CD4-positive, CD25-positive, alpha-beta regulatory T cell (primary cell): ENCODE data around the gene FOXL1. TPM values are rescaled to one million over a fixed set of nuclear protein-coding genes. Genes with fewer than 3 reads are reported as not detected.

ENCODE experiments used
- ATAC-seq, 2 donors: fragments of 150-1000 bp; cut with Tn5 transposase; one replicate each; pipeline ENCODE4 v1.10.0; 2021; ENCODE audit warnings: low read depth in 2 of 2, moderate number of reproducible peaks in 2 of 2, moderate library complexity in 1 of 2
- DNase-seq, 3 donors: peaks; one replicate each; pipeline versions ENCODE4 v3.0.0 to v3.0.0-alpha.2; 2012 to 2022; ENCODE audit warnings: mixed read lengths in 1 of 3
- H3K27ac ChIP-seq: one replicate; pipeline ENCODE4 v1.7.0; 2013; ENCODE audit warnings: mild to moderate bottlenecking, low read length; ENCODE audit not compliant: insufficient read depth, poor library complexity, severe bottlenecking
- H3K27me3 ChIP-seq: one replicate; pipeline ENCODE4 v1.7.0; 2013; ENCODE audit warnings: low read length; ENCODE audit not compliant: control insufficient read depth, insufficient read depth
- H3K36me3 ChIP-seq: one replicate; pipeline ENCODE4 v1.7.0; 2013; ENCODE audit warnings: mild to moderate bottlenecking, low read length, moderate library complexity; ENCODE audit not compliant: control insufficient read depth, insufficient read depth
- H3K4me1 ChIP-seq: 2 replicates; pipeline ENCODE4 v1.7.0; 2013; ENCODE audit warnings: mild to moderate bottlenecking, low read length; ENCODE audit not compliant: insufficient read depth, control insufficient read depth, poor library complexity, severe bottlenecking
- H3K4me3 ChIP-seq: one replicate; pipeline ENCODE4 v1.7.0; 2013; ENCODE audit warnings: low read depth, mild to moderate bottlenecking, low read length, moderate library complexity
- H3K9me3 ChIP-seq, 2 experiments: 1 replicate in 1 of 2; 2 replicates in 1 of 2; pipeline ENCODE4 v1.7.0; 2013; ENCODE audit warnings: low read length in 2 of 2, mild to moderate bottlenecking in 1 of 2, moderate library complexity in 1 of 2; ENCODE audit not compliant: control insufficient read depth in 2 of 2
- H3K27ac Mint-ChIP-seq, 3 donors: one replicate each; pipeline ENCODE4 v1.8.0; 2020 to 2022; ENCODE audit warnings: mild to moderate bottlenecking in 3 of 3, mixed read lengths in 3 of 3, moderate library complexity in 2 of 3
- H3K27me3 Mint-ChIP-seq: one replicate; pipeline ENCODE4 v1.8.0; 2022; ENCODE audit warnings: mild to moderate bottlenecking, mixed read lengths
- H3K36me3 Mint-ChIP-seq: one replicate; pipeline ENCODE4 v1.8.0; 2020; ENCODE audit warnings: mixed read lengths
- H3K4me1 Mint-ChIP-seq, 4 donors: one replicate each; pipeline ENCODE4 v1.8.0; 2020 to 2022; ENCODE audit warnings: mixed read lengths in 4 of 4, mild to moderate bottlenecking in 1 of 4
- H3K4me3 Mint-ChIP-seq, 4 donors: one replicate each; pipeline ENCODE4 v1.8.0; 2020 to 2022; ENCODE audit warnings: mild to moderate bottlenecking in 4 of 4, mixed read lengths in 4 of 4, moderate library complexity in 3 of 4
- H3K9me3 Mint-ChIP-seq, 7 donors: one replicate each; pipeline ENCODE4 v1.8.0; 2020 to 2022; ENCODE audit warnings: mixed read lengths in 7 of 7, mild to moderate bottlenecking in 3 of 7, moderate library complexity in 2 of 7
- polyA plus RNA-seq, 4 donors: library from polyadenylated mRNA; unstranded; fragments of 300-500 nt; fragmentation: Illumina TruSeq; gene quantifications; one replicate each; pipeline ENCODE4 v1.2.3, GENCODE V29; 2021
- total RNA-seq: library from RNA; stranded (reverse); gene quantifications from one replicate; pipeline ENCODE4 v1.2.3, GENCODE V29; 2022

FOXL1 gene
- total and polyA plus RNA-seq, 5 donors from 2014 or later = not detected

DNA sequence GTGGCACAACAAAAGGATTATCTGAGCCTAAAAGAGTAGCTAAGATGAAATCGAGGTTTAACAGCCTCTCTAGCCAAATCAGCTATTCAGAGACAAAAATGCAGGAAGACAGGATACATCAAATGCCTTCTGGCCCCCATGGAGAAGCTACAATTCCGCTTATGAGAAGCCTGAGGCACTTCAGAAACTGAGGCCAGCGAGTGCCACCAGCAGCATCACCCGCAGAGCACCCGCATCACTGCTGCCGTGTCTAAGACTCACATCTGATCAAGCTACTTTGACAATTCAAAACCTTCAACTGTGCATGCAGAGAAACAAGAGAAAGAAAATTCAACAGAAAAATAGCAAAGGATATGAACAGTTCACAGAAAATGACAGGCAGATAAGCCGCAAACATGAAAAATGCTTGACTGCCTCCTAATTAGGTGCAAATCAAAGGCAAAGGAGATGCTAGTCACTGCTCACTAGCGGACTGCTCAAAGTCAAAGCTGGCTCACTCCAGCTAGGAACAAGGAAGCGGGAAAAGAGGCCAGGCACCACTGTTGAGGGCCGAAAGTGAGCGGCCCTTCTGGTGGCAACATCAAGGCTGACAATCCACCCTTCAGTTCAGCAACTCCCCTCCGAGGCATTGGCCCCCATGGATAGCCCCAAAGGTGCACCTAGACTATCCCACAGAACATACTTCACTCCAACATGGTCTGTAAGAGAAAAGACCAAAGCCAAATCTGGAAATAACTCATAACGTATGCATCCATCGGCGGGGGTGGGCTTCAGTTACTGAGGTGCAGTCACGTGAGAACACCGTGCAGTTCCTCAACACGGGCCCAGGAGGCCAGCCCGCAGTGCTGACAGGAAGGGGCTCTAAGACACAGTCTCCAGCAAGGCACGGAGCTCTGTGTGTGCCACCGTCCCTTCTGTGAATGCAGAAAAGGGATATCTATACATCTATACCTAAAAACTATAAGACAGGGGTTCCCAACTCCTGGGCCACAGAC lies 35.3 kb upstream of the FOXL1 start:
- Mint-ChIP-seq H3K9me3 (no peaks in the 10 kb centered on the region), H3K27me3 (no peaks in the 10 kb centered on the region), H3K36me3 (peaks cover 53% of the 10 kb centered on the region), H3K4me1 (peaks cover 0 to 6% (median 2%) of the 10 kb centered on the region in 4 donors), H3K27ac (no peak overlapping the region), H3K4me3 (no peak overlapping the region)
- DNase-seq (no peak), ATAC-seq (no peak)
- no peaks in the 10 kb centered on the region for H3K4me1 ChIP-seq
- H3K27ac ChIP-seq = no peak overlapping the region
- no peak overlapping the region for H3K4me3 ChIP-seq
- no peaks in the 10 kb centered on the region for H3K27me3 ChIP-seq
- peaks cover 76% of the 10 kb centered on the region for H3K36me3 ChIP-seq
- H3K9me3 ChIP-seq = no peaks in the 10 kb centered on the region

GRCh38 chr16:86545481-86545880 lies 32.9 kb upstream of the FOXL1 start:
- Histone ChIP-seq H3K27me3 (no peaks in the 10 kb centered on the region), H3K27ac (no peak overlapping the region), H3K36me3 (peaks cover 64% of the 10 kb centered on the region), H3K4me1 (no peaks in the 10 kb centered on the region), H3K4me3 (no peak overlapping the region), H3K9me3 (no peaks in the 10 kb centered on the region)
- ATAC-seq (no peak), DNase-seq (no peak)
- H3K27ac Mint-ChIP-seq = no peak overlapping the region
- H3K27me3 Mint-ChIP-seq = no peaks in the 10 kb centered on the region
- no peak overlapping the region for H3K4me3 Mint-ChIP-seq
- H3K36me3 Mint-ChIP-seq = peaks cover 42% of the 10 kb centered on the region
- peaks cover 0 to 8% (median 7%) of the 10 kb centered on the region in 4 donors for H3K4me1 Mint-ChIP-seq
- no peaks in the 10 kb centered on the region for H3K9me3 Mint-ChIP-seq

DNA sequence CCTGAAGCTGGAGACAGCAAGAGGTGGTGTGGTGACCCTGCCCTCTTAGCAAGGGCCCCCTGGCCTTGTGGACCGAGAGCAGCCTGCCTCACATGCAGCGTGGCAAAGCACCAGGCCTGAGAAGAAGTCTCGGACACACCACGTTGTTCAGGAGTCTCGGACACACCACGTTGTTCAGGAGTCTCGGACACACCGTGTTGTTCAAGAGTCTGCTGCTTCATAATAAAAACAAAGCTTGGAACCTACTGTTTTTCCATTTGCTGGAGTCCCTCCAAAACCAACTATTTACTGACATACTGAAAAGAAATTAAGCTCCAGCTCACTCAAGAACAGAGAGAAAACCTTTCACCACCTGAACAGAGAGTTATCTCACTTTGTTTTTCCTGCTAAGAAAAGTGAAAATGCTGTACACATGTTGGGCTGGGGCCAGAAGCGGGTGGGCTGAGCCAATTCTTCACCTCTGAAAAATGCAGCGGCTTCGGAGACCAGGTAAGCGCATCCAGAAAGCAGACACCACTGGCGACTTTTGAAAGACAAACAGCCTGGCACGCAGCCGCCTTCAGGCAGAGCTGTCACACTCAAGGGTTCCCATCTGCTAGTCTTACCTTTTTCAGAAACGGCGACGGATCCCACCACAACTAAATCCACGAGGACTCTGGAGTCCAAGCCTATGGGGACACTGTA lies 32.3 kb upstream of the FOXL1 start:
- no peaks in the 10 kb centered on the region for H3K27me3 Mint-ChIP-seq
- DNase-seq (no peak), ATAC-seq (no peak)
- Histone ChIP-seq H3K4me1 (no peaks in the 10 kb centered on the region), H3K4me3 (no peak overlapping the region), H3K27me3 (no peaks in the 10 kb centered on the region), H3K27ac (no peak overlapping the region), H3K9me3 (no peaks in the 10 kb centered on the region), H3K36me3 (peaks cover 58% of the 10 kb centered on the region)
- peaks cover 0 to 8% (median 7%) of the 10 kb centered on the region in 4 donors for H3K4me1 Mint-ChIP-seq
- no peak overlapping the region for H3K4me3 Mint-ChIP-seq
- H3K27ac Mint-ChIP-seq = no peak overlapping the region
- H3K36me3 Mint-ChIP-seq = peaks cover 36% of the 10 kb centered on the region
- H3K9me3 Mint-ChIP-seq = no peaks in the 10 kb centered on the region

DNA sequence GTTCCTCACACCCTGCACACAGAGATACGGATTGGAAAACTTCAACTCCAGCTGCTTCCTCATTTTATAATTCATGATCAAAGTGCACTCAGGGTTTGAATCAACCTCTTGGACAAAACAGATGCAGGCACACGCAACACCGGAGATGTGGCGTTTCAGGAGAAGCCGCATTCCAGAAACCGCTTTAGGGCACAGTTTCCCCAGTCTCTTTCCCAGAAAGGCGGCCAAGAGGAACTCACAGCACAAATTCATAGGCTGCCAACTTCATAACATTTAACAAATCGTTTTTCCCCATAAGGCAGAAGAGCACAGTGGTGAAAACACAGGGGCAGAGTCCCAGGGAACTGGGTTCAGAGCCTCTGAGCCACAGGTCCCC lies 31.7 kb upstream of the FOXL1 start:
- Mint-ChIP-seq H3K27ac (no peak overlapping the region), H3K4me1 (peaks cover 0 to 8% (median 7%) of the 10 kb centered on the region in 4 donors), H3K27me3 (no peaks in the 10 kb centered on the region), H3K9me3 (no peaks in the 10 kb centered on the region), H3K4me3 (no peak overlapping the region), H3K36me3 (peaks cover 32% of the 10 kb centered on the region)
- ATAC-seq = no peak
- peaks cover 53% of the 10 kb centered on the region for H3K36me3 ChIP-seq
- no peak overlapping the region for H3K4me3 ChIP-seq
- DNase-seq = no peak
- no peaks in the 10 kb centered on the region for H3K9me3 ChIP-seq
- no peaks in the 10 kb centered on the region for H3K27me3 ChIP-seq
- H3K27ac ChIP-seq = no peak overlapping the region
- H3K4me1 ChIP-seq = no peaks in the 10 kb centered on the region

GRCh38 chr16:86547286-86547685 lies 31.1 kb upstream of the FOXL1 start:
- H3K27me3 ChIP-seq = no peaks in the 10 kb centered on the region
- Mint-ChIP-seq H3K4me1 (peaks cover 1 to 8% (median 7%) of the 10 kb centered on the region in 4 donors), H3K27ac (no peak overlapping the region), H3K9me3 (no peaks in the 10 kb centered on the region), H3K36me3 (peaks cover 29% of the 10 kb centered on the region), H3K4me3 (no peak overlapping the region), H3K27me3 (no peaks in the 10 kb centered on the region)
- H3K4me1 ChIP-seq = no peaks in the 10 kb centered on the region
- H3K36me3 ChIP-seq = peaks cover 51% of the 10 kb centered on the region
- DNase-seq (no peak), ATAC-seq (no peak)
- no peak overlapping the region for H3K27ac ChIP-seq
- H3K4me3 ChIP-seq = no peak overlapping the region
- H3K9me3 ChIP-seq = no peaks in the 10 kb centered on the region

- no peaks in the 10 kb centered on the region for H3K9me3 Mint-ChIP-seq
- peaks cover 24% of the 10 kb centered on the region for H3K36me3 Mint-ChIP-seq
- H3K36me3 ChIP-seq = peaks cover 44% of the 10 kb centered on the region
- H3K9me3 ChIP-seq = no peaks in the 10 kb centered on the region
- peaks cover 13 to 23% (median 18%) of the 10 kb centered on the region in 4 donors for H3K4me1 Mint-ChIP-seq
- H3K27ac ChIP-seq = no peak overlapping the region
- no peaks in the 10 kb centered on the region for H3K27me3 ChIP-seq
- no peak overlapping the region for H3K4me3 Mint-ChIP-seq
- peak in 1 of 3 donors; percentile 33 for DNase-seq
- no peak overlapping the region for H3K4me3 ChIP-seq
- no peaks in the 10 kb centered on the region for H3K27me3 Mint-ChIP-seq
- peak; percentile 36 to 46 for ATAC-seq
- H3K27ac Mint-ChIP-seq = peak overlapping the region in 1 of 3 donors; percentile 11
- peaks cover 4% of the 10 kb centered on the region for H3K4me1 ChIP-seq
Observed at GRCh38 chr16:86549076-86549892, 29.1 kb upstream of the FOXL1 start.

DNA sequence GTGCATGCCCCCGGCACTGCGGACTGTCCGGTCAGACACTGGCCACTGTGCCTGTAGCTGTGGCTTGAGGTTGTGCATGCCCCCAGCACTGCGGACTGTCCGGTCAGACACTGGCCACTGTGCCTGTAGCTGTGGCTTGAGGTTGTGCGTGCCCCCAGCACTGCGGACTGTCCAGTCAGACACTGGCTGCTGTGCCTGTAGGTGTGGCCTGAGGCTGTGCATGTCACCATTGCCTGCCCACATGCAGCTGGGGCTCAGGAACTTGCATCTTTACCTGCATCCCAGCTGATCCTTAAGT lies 28.5 kb upstream of the FOXL1 start:
- no peak overlapping the region for H3K27ac ChIP-seq
- Mint-ChIP-seq H3K36me3 (peaks cover 20% of the 10 kb centered on the region), H3K27ac (no peak overlapping the region), H3K9me3 (no peaks in the 10 kb centered on the region), H3K4me3 (no peak overlapping the region), H3K27me3 (peaks cover under 1% of the 10 kb centered on the region), H3K4me1 (peaks cover 15 to 28% (median 19%) of the 10 kb centered on the region in 4 donors)
- no peaks in the 10 kb centered on the region for H3K9me3 ChIP-seq
- ATAC-seq (no peak), DNase-seq (no peak)
- H3K36me3 ChIP-seq = peaks cover 42% of the 10 kb centered on the region
- H3K27me3 ChIP-seq = no peaks in the 10 kb centered on the region
- no peak overlapping the region for H3K4me3 ChIP-seq
- peaks cover 10% of the 10 kb centered on the region for H3K4me1 ChIP-seq
